Aorta (tissue), 5 donors: ENCODE measurements around the gene MAP2K3. TPM values are rescaled to one million over a fixed set of nuclear protein-coding genes. Genes with fewer than 3 reads are reported as not detected.
"Not testable (repeated sequence)": the region's sequence is repeated elsewhere in the genome, so short reads cannot be mapped to it uniquely, and the experiment has no call there.

Source experiments
- ATAC-seq: fragments of 200-7000 bp; cut with Tn5 transposase; one replicate; pipeline ENCODE4 v1.9.1; 2022; ENCODE audit warnings: moderate library complexity; ENCODE audit not compliant: low FRiP score
- DNase-seq, 2 donors: peaks; one replicate each; pipeline ENCODE4 v3.0.0-alpha.2; 2020
- H3K27ac ChIP-seq, 2 donors: one replicate each; pipeline ENCODE4 v1.5.1; 2013; ENCODE audit warnings: low read length in 2 of 2, mild to moderate bottlenecking in 2 of 2, moderate library complexity in 2 of 2, control low read depth in 1 of 2, inconsistent platforms in 1 of 2, low read depth in 1 of 2
- H3K27me3 ChIP-seq, 2 donors: one replicate each; pipeline ENCODE4 v1.6.1; 2013; ENCODE audit warnings: control low read depth in 1 of 2, low read length in 1 of 2, mild to moderate bottlenecking in 1 of 2, moderate library complexity in 1 of 2; ENCODE audit not compliant: insufficient read depth in 2 of 2, control insufficient read depth in 1 of 2
- H3K36me3 ChIP-seq, 2 donors: one replicate each; pipeline ENCODE4 v1.6.1; 2013; ENCODE audit warnings: control low read depth in 1 of 2, low read length in 1 of 2, mild to moderate bottlenecking in 1 of 2; ENCODE audit not compliant: insufficient read depth in 2 of 2, control insufficient read depth in 1 of 2
- H3K4me1 ChIP-seq, 2 donors: one replicate each; pipeline ENCODE4 v1.6.1; 2013; ENCODE audit warnings: low read length in 2 of 2, control low read depth in 1 of 2, mild to moderate bottlenecking in 1 of 2, moderate library complexity in 1 of 2; ENCODE audit not compliant: insufficient read depth in 2 of 2, control insufficient read depth in 1 of 2
- H3K4me3 ChIP-seq, 2 donors: one replicate each; pipeline ENCODE4 v1.5.1; 2013; ENCODE audit warnings: low read length in 2 of 2, control low read depth in 1 of 2, mild to moderate bottlenecking in 1 of 2
- H3K9me3 ChIP-seq: one replicate; pipeline ENCODE4 v1.6.1; 2013; ENCODE audit warnings: mild to moderate bottlenecking, low read length; ENCODE audit not compliant: control insufficient read depth
- WGBS, 2 donors: extraction: QIAGEN DNeasy Blood & Tissue Kit; methylation state at CpG; one replicate each; pipeline ENCODE4 v1.1.7; 2013; 5-methylcytosine and 5-hydroxymethylcytosine counted together
- intact Hi-C, 2 donors: fragments of 100-400 bp; cut with DNase I; formaldehyde crosslinking; loops; one replicate each; pipeline versions ENCODE4 v1.14.2 to v1.15.0; 2022
- polyA plus RNA-seq, 2 donors: library from polyadenylated mRNA; stranded (reverse); fragments of 200-250 nt; gene quantifications; one replicate each; pipeline ENCODE4 v1.2.3, GENCODE V29; 2013
- total RNA-seq, 2 donors: library from RNA; stranded (reverse); fragmentation: NEBNext Ultra II Directional; extraction: Animal tissue kit (Norgen Biotek cat#: 25700); gene quantifications; one replicate each; pipeline ENCODE4 v1.2.1, GENCODE V29; 2021
- donor health status: healthy with polysubstance abuse.
- donor health status: Bipolar disorder and iron deficiency.
- donor health status: DM: no; HTN: no; CAD: no.
- donor health status: DM: no; HTN: no; CAD: no.
- donor health status: DM: yes; HTN: yes; CAD: no.

MAP2K3 gene
- total and polyA plus RNA-seq, 4 donors: 21.8 to 82.6 (median 50.1) TPM

DNA sequence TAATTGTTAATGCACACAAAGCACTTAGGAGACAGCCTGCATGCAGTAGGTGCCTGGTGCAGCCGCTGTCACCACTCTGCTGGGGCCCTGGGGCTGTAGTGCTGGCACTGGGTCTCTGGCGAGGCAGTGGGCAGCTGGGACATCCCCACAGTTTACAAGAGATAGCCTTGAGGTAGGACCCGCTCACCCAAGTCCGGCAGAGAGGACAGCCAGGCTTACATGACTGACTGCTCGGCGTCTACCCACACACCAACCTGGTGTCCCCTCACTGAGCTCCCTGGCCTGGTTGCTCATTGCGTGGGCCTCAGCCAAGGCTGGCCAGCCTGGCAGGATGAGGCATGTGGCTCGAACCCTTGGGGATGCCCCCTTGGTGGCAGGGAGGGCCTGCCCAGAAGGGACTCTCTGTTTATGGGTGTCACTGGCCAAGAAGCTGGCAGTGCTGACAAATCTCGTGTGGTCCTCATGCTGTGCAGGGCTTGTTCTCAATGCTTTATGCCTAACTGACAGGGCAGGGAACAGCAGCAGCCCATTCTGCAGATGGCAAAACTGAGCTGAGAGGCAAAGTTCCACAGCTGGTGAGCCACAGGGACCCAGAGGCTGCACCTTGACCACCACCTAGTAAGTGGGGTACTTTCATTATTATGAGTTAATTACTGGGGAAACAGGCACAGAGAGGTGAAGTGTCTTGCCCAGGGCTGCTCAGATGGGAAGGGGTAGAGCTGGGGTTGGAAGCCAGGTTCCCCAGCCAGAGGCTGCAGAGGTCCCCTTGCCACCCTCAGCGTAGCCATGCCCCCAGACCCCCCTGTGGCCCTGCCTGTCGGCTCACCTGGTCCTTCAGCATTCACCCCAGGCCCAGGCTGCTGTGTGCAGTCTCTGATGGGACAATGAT is 58.8 kb downstream of the MAP2K3 start:
- H3K4me1 ChIP-seq, intact Hi-C loops, H3K4me3 ChIP-seq, ATAC-seq, H3K36me3 ChIP-seq, H3K27ac ChIP-seq, H3K9me3 ChIP-seq, H3K27me3 ChIP-seq: not testable (repeated sequence)
- WGBS, 2 donors: 70 to 71% methylated on average over 10 to 11 of the region's 11 CpGs
- DNase-seq: peak; percentile 30 to 72

DNA sequence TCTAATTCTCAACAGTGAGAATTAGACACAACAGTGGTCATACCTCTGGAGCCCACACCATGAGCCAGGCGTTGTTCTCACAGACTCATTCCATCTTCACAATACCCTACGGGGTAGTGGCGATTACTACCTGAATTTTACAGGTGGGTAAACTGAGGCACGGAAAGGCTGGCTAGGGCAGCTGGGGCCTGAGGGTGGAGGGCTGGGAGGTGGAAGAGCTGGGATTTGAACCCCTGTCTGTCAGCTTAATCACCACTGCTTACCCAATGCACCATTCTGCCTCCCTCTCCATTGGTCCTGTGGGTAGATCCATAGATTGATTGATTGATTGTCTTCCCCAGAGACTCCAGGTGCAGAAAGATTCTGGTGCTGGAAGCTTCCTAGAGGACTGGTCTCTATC is 60.3 kb downstream of the MAP2K3 start:
- H3K27ac ChIP-seq, H3K27me3 ChIP-seq, H3K36me3 ChIP-seq, H3K4me3 ChIP-seq, H3K4me1 ChIP-seq, H3K9me3 ChIP-seq, intact Hi-C loops, ATAC-seq: not testable (repeated sequence)
- WGBS, 2 donors: 73 to 76% methylated on average over 4 of the region's 4 CpGs
- peak in 1 of 2 donors; percentile 55 for DNase-seq

DNA sequence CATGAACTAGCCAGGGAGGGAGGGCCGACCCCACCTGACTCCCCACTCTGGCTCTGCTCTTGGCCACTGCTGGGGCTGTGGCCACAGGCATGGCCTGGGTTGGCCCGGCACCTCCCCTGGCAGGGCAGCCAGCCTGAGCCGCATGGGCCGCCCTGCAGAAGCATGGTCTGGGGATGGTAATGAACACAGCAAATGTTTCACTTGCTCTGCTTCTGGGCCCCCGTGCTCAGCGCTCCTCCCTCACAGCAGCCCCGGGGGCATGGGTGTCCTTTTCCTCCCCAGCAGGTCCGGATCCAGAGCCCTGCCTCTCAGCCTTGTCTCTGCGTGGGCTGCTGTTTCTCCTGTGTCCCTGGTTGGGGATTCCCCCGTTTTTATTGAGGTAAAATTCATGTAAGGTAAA is 60.7 kb downstream of the MAP2K3 start:
- H3K4me3 ChIP-seq: no peak overlapping the region
- peak; percentile 33 to 71 for DNase-seq
- WGBS, 2 donors: 83 to 88% methylated on average over 7 to 10 of the region's 10 CpGs
- intact Hi-C loops: no loop called here
- H3K36me3 ChIP-seq: no peaks in the 10 kb centered on the region
- no peak for ATAC-seq
- no peaks in the 10 kb centered on the region for H3K9me3 ChIP-seq
- H3K27me3 ChIP-seq: no peaks in the 10 kb centered on the region
- no peaks in the 10 kb centered on the region for H3K4me1 ChIP-seq
- H3K27ac ChIP-seq: no peak overlapping the region

DNA sequence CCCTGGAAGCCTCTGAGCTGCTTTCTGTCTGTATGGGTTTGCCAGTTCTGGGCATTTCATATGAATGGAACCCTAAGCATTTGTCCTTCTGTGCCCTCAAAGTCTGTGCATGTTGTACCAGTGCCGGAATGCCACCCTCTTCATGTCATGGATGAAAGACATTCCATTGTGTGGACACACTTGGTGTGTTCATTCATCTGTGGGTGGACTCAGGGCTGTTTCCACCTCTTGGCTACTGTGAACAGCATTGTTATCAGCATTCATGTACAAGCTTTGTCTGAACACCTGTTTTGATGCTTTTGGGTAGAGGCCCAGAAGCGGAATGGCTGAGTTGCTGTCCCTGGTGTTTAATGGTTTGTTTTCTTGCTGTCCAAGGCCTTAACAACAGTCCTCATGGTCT is 61.6 kb downstream of the MAP2K3 start:
- H3K4me1 ChIP-seq, ATAC-seq, H3K9me3 ChIP-seq, DNase-seq, H3K4me3 ChIP-seq, H3K27me3 ChIP-seq, intact Hi-C loops, H3K27ac ChIP-seq, H3K36me3 ChIP-seq: not testable (repeated sequence)
- WGBS, 2 donors: no CpG with 5 or more reads among the region's 2 CpGs

DNA sequence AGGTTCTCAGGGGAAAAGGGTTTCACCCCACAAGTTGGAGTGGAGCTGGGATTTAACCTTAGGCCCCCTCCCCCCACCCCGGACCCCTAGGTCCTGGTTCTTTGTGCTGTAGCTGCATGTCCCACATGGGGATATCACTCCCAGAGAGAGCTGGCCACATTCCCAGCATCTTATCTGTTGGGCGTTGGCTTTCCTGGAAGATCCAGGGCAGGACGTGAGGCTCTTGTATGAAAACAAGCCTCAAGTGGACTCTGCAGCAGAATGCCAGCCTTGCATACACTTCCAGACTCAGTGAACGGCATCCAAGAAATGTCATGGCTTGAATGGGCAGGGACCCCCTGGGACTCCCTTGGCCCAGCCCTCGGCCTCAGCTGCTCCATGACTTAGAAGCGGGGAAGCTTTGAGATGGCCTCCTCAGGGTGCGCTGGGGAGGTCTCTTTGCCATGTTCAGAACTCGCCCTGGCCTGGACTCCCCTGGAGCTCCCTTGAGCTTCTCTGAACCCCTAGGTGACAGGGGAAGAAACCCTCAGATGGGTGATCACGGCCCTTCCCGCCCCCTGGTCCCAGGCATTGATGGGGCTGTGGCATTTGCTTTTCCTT is 62.2 kb downstream of the MAP2K3 start:
- ATAC-seq: peak; percentile 14
- H3K4me3 ChIP-seq, H3K36me3 ChIP-seq, H3K27me3 ChIP-seq, intact Hi-C loops, H3K27ac ChIP-seq, H3K4me1 ChIP-seq, H3K9me3 ChIP-seq: not testable (repeated sequence)
- 10 to 25% methylated on average over 7 to 10 of the region's 10 CpGs for WGBS, 2 donors
- DNase-seq: peak; percentile 59 to 76

DNA sequence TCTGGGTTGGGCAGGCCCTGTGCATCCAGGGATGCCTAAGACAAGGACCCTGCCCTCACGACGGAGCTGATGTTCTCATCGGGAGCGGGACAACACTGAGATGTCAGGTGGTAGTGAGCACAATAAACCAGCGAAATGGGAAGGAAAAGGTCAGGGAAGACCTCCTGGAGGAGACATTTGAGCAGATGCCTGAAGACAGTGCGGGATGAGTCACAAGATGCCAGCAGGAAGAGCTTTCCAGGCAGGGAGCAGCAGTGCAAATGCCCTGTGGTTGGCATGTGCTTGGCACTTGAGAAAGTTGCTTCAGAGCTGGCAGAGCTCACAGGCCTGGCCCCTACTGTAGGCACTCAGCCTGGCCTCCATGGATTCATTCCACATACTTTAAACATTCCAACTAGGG is 63.1 kb downstream of the MAP2K3 start:
- intact Hi-C loops, H3K4me1 ChIP-seq, H3K9me3 ChIP-seq, ATAC-seq, H3K36me3 ChIP-seq, DNase-seq, H3K4me3 ChIP-seq, H3K27me3 ChIP-seq, H3K27ac ChIP-seq: not testable (repeated sequence)
- WGBS, 2 donors: 97 to 100% methylated on average over 3 to 6 of the region's 6 CpGs

DNA sequence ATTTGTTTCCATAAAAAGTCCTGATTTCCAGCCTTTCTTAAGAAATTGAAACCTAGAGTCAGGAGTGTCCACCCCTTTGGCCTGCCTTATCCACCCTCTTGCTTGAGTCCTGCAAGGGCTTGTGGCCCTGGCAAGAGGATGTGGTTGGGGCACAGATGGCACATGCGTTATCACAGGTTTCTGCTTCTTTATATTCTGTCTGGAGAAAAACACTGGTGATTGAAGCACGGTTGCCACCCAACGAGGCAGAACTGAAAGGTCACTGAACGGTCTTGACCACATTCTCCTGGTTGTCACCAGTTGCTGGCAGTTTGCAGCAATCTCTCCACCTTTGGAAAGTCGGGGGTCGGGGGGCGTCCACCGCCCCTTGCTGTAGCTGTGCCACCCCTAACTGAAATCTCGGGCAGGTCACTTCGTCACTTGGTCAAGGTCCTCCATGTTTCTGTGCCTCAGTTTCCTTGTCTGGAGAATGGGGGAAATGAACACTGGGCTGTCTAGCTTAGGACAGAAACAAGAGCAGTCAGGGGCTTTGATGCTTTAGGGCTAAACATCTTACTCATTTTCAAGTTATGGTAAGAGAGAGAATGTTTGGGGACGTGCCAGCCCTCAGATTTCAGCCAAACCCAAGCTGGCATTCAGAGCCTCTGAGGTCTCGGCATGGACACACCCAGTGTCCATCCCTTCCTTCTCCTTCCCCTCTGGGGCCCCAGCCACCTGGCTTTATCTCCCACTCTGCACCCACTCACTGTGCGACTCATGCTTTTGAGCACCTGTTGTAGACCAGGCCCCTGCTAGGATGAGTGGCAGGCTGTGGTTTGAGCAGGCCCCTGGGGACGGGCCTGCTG is 63.8 kb downstream of the MAP2K3 start:
- H3K27ac ChIP-seq, H3K9me3 ChIP-seq, ATAC-seq, H3K27me3 ChIP-seq, H3K36me3 ChIP-seq, H3K4me3 ChIP-seq, H3K4me1 ChIP-seq, intact Hi-C loops: not testable (repeated sequence)
- WGBS, 2 donors: 80 to 82% methylated on average over 8 to 10 of the region's 14 CpGs
- peak; percentile 26 to 46 for DNase-seq

DNA sequence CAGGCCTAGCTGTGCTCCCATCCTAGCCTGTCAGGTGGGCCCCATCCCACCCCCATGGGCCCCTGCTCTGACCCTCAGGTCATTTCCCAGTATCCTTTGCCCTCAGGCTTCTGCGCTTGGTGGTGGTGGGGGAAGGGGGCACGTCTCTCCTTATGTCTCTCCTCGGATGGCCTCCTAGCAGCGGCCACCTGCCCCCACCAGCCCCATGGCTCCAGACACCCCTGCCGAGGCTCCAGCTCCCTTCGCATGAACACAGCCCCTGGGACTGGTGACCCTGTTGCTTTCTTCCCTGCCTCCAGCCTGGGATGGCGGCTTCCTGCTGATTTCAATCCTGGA is 64.4 kb downstream of the MAP2K3 start:
- H3K27ac ChIP-seq, H3K36me3 ChIP-seq, H3K9me3 ChIP-seq, intact Hi-C loops, ATAC-seq, H3K4me3 ChIP-seq, H3K4me1 ChIP-seq, H3K27me3 ChIP-seq: not testable (repeated sequence)
- 79 to 81% methylated on average over 4 to 5 of the region's 7 CpGs for WGBS, 2 donors
- peak in 1 of 2 donors; percentile 12 for DNase-seq
